Measurements from ENCODE around the gene NDUFV3.
"Not testable (repeated sequence)": the region's sequence is repeated elsewhere in the genome, so short reads cannot be mapped to it uniquely, and the experiment has no call there.

DNA sequence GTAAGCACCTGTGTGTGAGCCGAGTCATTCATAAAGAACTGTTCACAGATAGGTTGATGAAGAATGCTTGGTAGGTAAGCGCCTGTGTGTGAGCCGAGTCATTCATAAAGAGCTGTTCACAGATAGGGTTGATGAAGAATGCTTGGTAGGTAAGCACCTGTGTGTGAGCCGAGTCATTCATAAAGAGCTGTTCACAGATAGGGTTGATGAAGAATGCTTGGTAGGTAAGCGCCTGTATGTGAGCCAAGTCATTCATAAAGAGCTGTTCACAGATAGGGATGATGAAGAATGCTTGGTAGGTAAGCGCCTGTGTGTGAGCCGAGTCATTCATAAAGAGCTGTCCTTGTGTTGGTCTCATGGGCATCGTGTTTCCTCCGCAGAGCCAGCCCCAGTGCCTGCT is 15.4 kb downstream of the NDUFV3 start:
- TF ChIP-seq, protein P1, sequence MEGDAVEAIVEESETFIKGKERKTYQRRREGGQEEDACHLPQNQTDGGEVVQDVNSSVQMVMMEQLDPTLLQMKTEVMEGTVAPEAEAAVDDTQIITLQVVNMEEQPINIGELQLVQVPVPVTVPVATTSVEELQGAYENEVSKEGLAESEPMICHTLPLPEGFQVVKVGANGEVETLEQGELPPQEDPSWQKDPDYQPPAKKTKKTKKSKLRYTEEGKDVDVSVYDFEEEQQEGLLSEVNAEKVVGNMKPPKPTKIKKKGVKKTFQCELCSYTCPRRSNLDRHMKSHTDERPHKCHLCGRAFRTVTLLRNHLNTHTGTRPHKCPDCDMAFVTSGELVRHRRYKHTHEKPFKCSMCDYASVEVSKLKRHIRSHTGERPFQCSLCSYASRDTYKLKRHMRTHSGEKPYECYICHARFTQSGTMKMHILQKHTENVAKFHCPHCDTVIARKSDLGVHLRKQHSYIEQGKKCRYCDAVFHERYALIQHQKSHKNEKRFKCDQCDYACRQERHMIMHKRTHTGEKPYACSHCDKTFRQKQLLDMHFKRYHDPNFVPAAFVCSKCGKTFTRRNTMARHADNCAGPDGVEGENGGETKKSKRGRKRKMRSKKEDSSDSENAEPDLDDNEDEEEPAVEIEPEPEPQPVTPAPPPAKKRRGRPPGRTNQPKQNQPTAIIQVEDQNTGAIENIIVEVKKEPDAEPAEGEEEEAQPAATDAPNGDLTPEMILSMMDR (conservative IDR thresholded peaks at IDR 0.05 in 1 of 2, IDR thresholded peaks at IDR 0.05 in 1 of 2; ENCODE audit: low read depth in 1 of 2, low read length in 2 of 2): not testable (repeated sequence)
- not testable (repeated sequence) for TF ChIP-seq EZH2 (IDR thresholded peaks at IDR 0.05; ENCODE audit: low read length, missing control alignments)

Measured in fibroblast of lung (primary cell).